GM12874 (cell line): ENCODE measurements around the gene NDUFB5.

Experiments used
- CTCF ChIP-seq: IDR thresholded peaks from 2 replicates; pipeline ENCODE4 v1.5.1; 2011; ENCODE audit warnings: low read depth, mild to moderate bottlenecking, control low read depth, low read length, moderate library complexity; ENCODE audit not compliant: insufficient read depth

The NDUFB5 gene

GRCh38 chr3:179604321-179605078 is at the start of gene NDUFB5, which contains the start of gene MRPL47:
Gene NDUFB5 (plus strand): TSS chr3:179604794. CDS start chr3:179604816, 22 bp downstream.
Gene MRPL47 (minus strand): TSS chr3:179604638. CDS start chr3:179604624, 14 bp downstream.
- no peak for TF ChIP-seq CTCF

- TF ChIP-seq CTCF, result peak; percentile 71
Observed at GRCh38 chr3:179558742-179559364, 45.7 kb upstream of the NDUFB5 start.

GRCh38 chr3:179560791-179561190 is 43.8 kb upstream of the NDUFB5 start:
- no peak for TF ChIP-seq CTCF

- TF ChIP-seq CTCF, result no peak
Observed at GRCh38 chr3:179562591-179563270, 41.9 kb upstream of the NDUFB5 start, which contains the start of gene ACTL6A. Gene ACTL6A (plus strand): TSS chr3:179562926. CDS start chr3:179563093, 167 bp downstream.

- TF ChIP-seq CTCF, result peak; percentile 43
Observed at GRCh38 chr3:179563271-179563783, 41.3 kb upstream of the NDUFB5 start.

GRCh38 chr3:179565496-179565895 is 39.1 kb upstream of the NDUFB5 start:
- no peak for TF ChIP-seq CTCF

- TF ChIP-seq CTCF, result no peak
Observed at GRCh38 chr3:179580992-179581391, 23.6 kb upstream of the NDUFB5 start.
